Glomerular endothelial cell (primary cell): ENCODE data around the gene ADGRG1. TPM values are rescaled to one million over a fixed set of nuclear protein-coding genes. Genes with fewer than 3 reads are reported as not detected.

Experiments used
- DNase-seq: peaks from one replicate; pipeline ENCODE4 v3.0.0-alpha.2; 2011; ENCODE audit warnings: low read depth, low spot score; ENCODE audit errors: extremely low read depth
- total RNA-seq: library from RNA; depleted of rRNA; stranded (reverse); fragments of >200 nt; gene quantifications from 2 replicates; pipeline ENCODE4 v1.2.3, GENCODE V29; 2015

ADGRG1 gene
- total RNA-seq, 1 donor from 2014 or later: 129 TPM

- DNase-seq: no peak
Measured at GRCh38 chr16:57714047-57714446, 85.6 kb downstream of the ADGRG1 start.

Other genes with a start within 250 kb of the ADGRG1 start
- not detected in 2 replicates for gene CCL17, start 223.9 kb upstream of the ADGRG1 start, total RNA-seq
- 51.0 and 53.5 TPM in 2 replicates for gene CIAPIN1, start 181.2 kb upstream of the ADGRG1 start, total RNA-seq
- gene COQ9, start 181.2 kb upstream of the ADGRG1 start, total RNA-seq: 27.8 and 41.7 TPM in 2 replicates
- gene POLR2C, start 166.0 kb upstream of the ADGRG1 start, total RNA-seq: 87.5 and 99.6 TPM in 2 replicates
- gene DOK4, start 142.1 kb upstream of the ADGRG1 start, total RNA-seq: 12.7 and 19.3 TPM in 2 replicates
- 22.6 and 25.1 TPM in 2 replicates for gene CCDC102A, start 92.1 kb upstream of the ADGRG1 start, total RNA-seq
- not detected in 2 replicates for gene ADGRG5, start 86.0 kb upstream of the ADGRG1 start, total RNA-seq
- 0.12 and 0.53 TPM in 2 replicates for gene ADGRG3, start 39.7 kb downstream of the ADGRG1 start, total RNA-seq
- 0.05 TPM in 1 of 2 replicates, not detected in the other for gene DRC7, start 66.2 kb downstream of the ADGRG1 start, total RNA-seq
- 23.1 and 25.2 TPM in 2 replicates for gene KATNB1, start 107.1 kb downstream of the ADGRG1 start, total RNA-seq
- gene KIFC3, start 173.9 kb downstream of the ADGRG1 start, total RNA-seq: 52.2 and 76.7 TPM in 2 replicates